Forelimb muscle (tissue), 1 donor: Measurements from ENCODE around the gene TMIGD3. TPM values are rescaled to one million over a fixed set of nuclear protein-coding genes. Genes with fewer than 3 reads are reported as not detected.
A peak's percentile ranks its signal among the peaks of the same experiment; 100 is the strongest.

ENCODE experiments used
- DNase-seq: peaks from one replicate; pipeline ENCODE4 v3.0.0-alpha.2; 2013; ENCODE audit warnings: low read depth
- polyA plus RNA-seq: library from polyadenylated mRNA; unstranded; fragments of 120-200 nt; gene quantifications from one replicate; pipeline ENCODE4 v1.2.1, GENCODE V29; 2013; ENCODE audit not compliant: insufficient read length

Gene TMIGD3
- polyA plus RNA-seq, 1 donor, result 0.24 TPM

DNA sequence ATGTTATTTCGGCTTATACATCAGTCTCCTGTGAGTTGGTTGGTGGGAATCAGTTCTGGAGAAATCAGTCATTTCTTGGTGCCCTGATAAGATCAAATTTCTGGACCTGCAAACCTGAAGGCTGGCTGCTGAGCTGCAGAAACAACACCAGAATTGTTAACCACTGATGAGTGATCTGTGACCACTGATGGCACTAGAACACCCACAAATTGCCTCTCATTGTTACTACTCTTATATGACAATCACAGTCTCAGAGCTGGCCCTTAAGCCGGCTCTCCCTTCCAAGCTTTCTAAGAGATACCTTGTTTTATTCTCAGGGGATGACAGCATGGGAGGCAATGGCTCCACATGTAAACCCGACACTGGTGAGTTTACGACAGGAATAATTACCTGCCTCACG is 27.7 kb downstream of the TMIGD3 start:
- DNase-seq, result no peak

GRCh38 chr1:111474521-111474920 is 28.9 kb downstream of the TMIGD3 start:
- no peak for DNase-seq

- DNase-seq, result no peak
Observed at GRCh38 chr1:111474106-111474505, 29.3 kb downstream of the TMIGD3 start.

GRCh38 chr1:111471538-111471937 is 31.9 kb downstream of the TMIGD3 start:
- DNase-seq, result no peak

- no peak for DNase-seq
Observed at GRCh38 chr1:111471012-111471411, 32.4 kb downstream of the TMIGD3 start.

DNA sequence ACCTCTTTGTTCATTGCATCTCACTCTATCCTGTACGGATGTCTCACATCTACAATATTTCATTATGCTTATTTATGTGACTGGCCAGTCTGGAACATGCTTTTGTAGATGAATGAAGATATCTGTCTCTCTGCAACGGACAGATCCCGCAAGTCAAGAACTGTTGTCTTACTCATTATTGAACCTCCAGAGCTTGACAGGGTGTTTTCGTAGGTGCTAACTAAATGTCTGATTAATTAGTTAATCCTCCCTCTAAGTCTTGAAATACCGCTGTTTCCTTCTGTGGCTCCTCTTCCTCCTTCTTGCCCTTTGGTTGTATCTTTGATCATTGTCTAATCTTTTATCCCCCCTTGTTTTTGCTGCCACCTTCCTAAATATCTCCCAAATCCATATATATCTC is 32.8 kb downstream of the TMIGD3 start:
- no peak for DNase-seq

DNA sequence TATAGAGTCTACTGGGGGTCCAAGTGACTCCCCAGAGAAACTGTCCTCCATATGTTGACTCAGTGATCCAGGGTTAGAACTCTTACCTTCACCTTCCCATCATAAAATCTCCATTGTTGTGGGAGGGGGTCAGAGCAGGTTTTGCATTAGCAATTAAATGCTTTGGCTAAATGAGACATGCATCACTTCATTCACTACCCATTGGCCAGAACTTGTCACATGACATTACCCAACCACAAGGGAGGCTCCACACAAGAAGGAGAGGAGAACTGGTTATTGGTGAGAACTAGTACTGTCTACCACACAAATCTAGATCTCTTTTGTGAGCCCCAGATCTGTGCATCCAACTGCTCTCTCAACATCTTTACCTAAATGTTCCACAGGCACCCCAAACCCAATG is 33.9 kb downstream of the TMIGD3 start:
- DNase-seq, result no peak

DNA sequence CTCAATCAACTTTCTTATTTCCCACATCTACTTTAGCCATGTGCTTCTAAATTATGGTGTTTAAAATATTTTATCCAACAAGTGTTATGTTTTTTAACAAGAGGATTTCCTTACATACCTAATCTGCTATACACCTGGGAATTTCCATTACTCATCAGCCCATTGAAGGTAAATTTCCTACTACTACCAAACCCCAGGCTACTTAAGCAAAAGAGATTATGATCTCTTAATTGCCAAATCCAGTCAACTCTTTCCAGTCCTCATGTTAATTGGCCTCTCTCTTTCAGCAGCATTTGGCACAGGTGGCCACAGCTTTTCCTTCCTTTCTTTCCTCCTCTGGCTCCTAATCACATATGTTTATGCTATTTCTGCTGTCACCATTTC is 34.7 kb downstream of the TMIGD3 start:
- DNase-seq, result no peak

- DNase-seq, result no peak
Observed at GRCh38 chr1:111467865-111468716, 35.3 kb downstream of the TMIGD3 start.

DNA sequence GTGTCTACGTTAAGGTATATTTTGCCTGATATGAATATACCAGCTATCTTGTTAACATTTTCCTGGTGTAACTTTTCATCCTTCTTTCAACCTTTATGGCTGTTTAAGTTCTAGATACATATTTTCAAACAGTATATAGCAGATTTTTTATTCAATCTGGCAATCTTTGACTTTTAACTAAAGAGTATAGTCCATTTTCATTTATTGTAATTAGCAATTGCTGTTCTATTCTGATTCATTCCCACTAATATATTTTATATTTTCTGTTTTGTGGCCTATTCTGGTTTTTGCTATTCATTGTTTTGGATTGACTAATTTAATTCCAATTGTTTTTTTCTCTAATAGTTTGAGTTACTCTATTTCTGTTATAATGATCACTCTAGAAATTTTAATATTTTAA is 37.0 kb downstream of the TMIGD3 start:
- no peak for DNase-seq

DNA sequence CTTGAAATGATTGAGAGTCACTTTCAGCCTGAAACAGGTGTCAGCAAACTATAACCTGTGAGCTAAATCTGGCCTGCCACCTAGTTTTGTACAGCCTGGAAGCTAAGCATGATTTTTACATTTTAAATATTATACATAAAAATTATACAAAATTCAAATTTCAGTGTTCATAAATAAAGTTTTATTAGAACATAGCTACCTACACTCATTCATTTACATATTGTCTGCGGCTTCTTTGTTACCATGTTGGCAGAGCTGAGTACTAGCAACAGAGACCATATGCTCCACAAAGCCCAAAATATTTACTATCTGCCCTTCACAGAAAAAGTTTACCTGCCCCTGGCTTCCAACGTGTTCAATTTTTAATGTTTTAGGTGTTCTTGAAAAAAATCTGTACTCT is 37.7 kb downstream of the TMIGD3 start:
- DNase-seq, result no peak

DNA sequence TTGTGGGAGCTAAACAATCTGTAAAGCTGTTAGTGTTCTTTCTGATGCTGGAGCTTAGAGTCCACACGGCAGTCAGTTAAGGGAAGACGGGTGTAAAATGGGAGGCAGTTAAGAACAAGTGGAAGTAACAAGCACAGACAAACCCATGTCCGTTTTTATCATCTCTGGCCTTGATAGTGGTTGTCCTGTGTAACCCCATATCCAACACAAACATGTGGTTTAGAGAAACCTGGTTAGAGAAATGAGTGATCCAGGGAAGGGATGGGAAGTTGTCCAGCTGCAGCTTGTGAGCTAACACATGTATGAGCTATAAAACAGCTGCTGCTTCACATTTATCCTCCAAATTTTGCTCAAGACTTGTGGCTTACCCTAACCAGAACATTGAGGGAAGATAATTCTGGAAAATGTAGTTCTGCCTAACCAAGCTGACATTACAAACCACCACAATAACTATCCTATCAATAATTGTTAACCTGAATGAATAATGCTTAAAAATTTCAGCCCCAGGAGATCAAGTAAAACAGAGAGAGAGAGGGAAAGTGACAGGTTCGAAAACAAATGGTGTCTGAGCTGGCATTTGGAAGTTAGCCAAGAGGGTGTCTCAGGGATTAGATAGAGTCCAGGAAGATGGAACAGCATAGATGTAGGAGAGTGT is 40.3 kb downstream of the TMIGD3 start:
- DNase-seq, result no peak

DNA sequence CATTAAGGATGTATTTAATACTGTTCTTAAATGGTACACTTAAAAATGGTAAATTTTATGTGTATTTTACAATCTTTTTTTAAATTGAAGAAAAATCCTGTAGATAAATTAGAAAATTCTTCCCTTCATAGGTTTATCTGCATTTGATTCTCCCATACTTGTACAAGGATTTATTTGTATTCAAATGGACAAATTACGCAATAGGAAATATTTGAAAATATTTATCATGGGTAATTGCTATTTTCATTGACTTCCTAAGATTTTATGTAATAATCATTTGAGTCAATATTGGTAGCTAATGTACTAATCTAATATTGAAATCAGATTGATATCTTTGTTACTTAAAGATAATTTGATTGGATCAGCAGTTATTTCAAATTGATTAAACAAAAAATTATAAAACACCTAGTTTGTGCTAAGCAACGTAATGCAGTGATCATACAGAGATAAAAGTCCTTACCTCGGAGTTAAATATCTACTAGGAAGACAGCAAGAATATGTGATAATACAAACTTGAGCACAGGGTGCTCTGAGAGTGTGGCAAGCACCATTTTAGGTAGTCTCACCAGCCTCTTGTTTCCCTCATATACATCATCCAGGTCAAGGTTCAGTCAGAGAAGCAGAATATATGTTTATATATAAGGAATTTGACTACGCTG is 40.9 kb downstream of the TMIGD3 start:
- no peak for DNase-seq

DNA sequence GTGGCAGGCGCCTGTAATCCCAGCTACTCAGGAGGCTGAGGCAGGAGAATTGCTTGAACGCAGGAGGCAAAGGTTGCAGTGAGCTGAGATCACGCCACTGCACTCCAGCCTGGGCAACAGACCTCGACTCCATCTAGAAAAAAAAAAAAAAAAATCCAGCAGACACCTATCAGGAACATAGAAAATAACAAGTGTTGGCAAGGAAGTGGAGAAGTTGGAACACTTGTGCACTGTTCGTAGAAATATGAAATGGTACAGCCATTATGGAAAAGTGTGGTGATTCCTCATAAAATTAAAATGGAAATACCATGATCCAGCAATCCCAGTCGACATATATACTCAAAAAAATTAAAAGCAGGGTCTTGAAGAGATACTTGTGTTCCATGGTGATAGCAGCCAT is 41.7 kb downstream of the TMIGD3 start:
- DNase-seq, result no peak

- DNase-seq, result no peak
Observed at GRCh38 chr1:111455642-111456031, 47.8 kb downstream of the TMIGD3 start.

- DNase-seq, result no peak
Observed at GRCh38 chr1:111454859-111455641, 48.4 kb downstream of the TMIGD3 start.

- DNase-seq, result no peak
Observed at GRCh38 chr1:111453706-111454105, 49.7 kb downstream of the TMIGD3 start.

GRCh38 chr1:111452581-111452980 is 50.9 kb downstream of the TMIGD3 start:
- DNase-seq, result no peak

DNA sequence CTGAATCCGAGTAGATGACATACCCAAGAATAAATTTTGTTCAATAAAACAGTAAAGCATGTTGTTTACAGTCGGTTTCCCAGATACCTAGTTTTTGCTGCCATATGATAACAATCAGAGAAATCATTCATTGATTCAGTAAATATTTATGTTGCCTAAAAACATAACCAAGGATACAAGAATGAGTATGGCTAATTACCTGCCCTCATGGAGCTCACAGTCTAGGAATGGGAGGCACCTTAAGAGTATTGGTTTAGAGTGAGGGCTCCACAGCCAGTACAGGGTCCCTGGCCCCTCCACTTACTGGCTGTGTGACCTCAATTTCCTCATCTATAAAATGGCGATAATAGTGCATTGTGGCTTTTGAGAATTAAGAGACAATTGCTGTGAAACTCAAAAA is 53.2 kb downstream of the TMIGD3 start:
- DNase-seq, result no peak

DNA sequence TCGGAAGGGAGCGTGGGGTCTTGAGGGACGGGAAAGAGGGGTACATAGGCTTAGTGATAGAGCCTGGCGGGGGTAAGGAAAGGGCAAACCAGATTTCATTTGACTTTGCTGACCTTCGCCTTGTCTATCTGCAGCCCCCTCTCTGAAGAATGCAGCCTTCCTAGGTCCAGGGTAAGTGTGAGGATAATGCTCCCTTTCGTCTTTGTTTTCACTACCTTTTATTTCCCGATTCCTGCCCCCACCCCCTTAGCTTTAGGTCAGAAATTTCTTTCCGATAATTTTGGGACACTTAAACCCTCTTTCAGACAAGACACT is 53.8 kb downstream of the TMIGD3 start:
- DNase-seq, result no peak

- DNase-seq, result peak; percentile 99
Observed at GRCh38 chr1:111448918-111449702, 54.3 kb downstream of the TMIGD3 start, which contains the start of the genes ATP5PB and WDR77. TSS of gene ATP5PB (plus strand) at chr1:111449464. CDS start at chr1:111449542, 78 bp downstream. TSS of gene WDR77 (minus strand) at chr1:111449256. CDS start at chr1:111449169, 87 bp downstream.
